CD4-positive, alpha-beta T cell (primary cell): ENCODE data around the gene NUMA1. TPM values are rescaled to one million over a fixed set of nuclear protein-coding genes. Genes with fewer than 3 reads are reported as not detected.

Source experiments
- ATAC-seq: fragments of 200-7000 bp; cut with Tn5 transposase; one replicate; pipeline ENCODE4 v1.10.0; 2022; ENCODE audit warnings: mild to moderate bottlenecking; ENCODE audit not compliant: poor library complexity
- CTCF ChIA-PET: fragments of 350-600 bp; sonication (Branson Sonifier 250); formaldehyde crosslinking; loops from one replicate; lab custom pipeline; 2021; ENCODE audit warnings: antibody characterized with exemption, inconsistent platforms; lab: Charles Lee
- POLR2A ChIA-PET: fragments of 350-600 bp; sonication (Branson Sonifier 250); formaldehyde crosslinking; loops from one replicate; lab custom pipeline; 2021; ENCODE audit warnings: antibody characterized with exemption, inconsistent platforms; lab: Charles Lee
- DNase-seq, 14 experiments: peaks; one replicate each; pipeline ENCODE4 v3.0.0-alpha.2; 2013 to 2020; ENCODE audit warnings: mixed read lengths in 2 of 14
- H3K27ac ChIP-seq, 2 donors: one replicate each; pipeline versions ENCODE4 v1.5.1 to v1.7.0; 2013; ENCODE audit warnings: low read length in 2 of 2, low read depth in 1 of 2, mild to moderate bottlenecking in 1 of 2
- H3K27me3 ChIP-seq, 2 experiments: 1 replicate in 1 of 2; 2 replicates in 1 of 2; pipeline versions ENCODE4 v1.6.1 to v1.7.0; 2013; ENCODE audit warnings: low read length in 2 of 2, control low read depth in 1 of 2, mild to moderate bottlenecking in 1 of 2, moderate library complexity in 1 of 2; ENCODE audit not compliant: insufficient read depth in 2 of 2, control insufficient read depth in 1 of 2
- H3K36me3 ChIP-seq: one replicate; pipeline ENCODE4 v1.6.1; 2013; ENCODE audit warnings: low read length, control low read depth; ENCODE audit not compliant: insufficient read depth
- H3K4me1 ChIP-seq: one replicate; pipeline ENCODE4 v1.6.1; 2013; ENCODE audit warnings: low read length, control low read depth; ENCODE audit not compliant: insufficient read depth
- H3K4me3 ChIP-seq: one replicate; pipeline ENCODE4 v1.5.1; 2013; ENCODE audit warnings: mild to moderate bottlenecking, low read length, moderate library complexity
- H3K9me3 ChIP-seq, 2 experiments: 1 replicate in 1 of 2; 2 replicates in 1 of 2; pipeline versions ENCODE4 v1.6.1 to v1.7.0; 2013; ENCODE audit warnings: low read length in 2 of 2, mild to moderate bottlenecking in 2 of 2, control low read depth in 1 of 2, moderate library complexity in 1 of 2; ENCODE audit not compliant: control insufficient read depth in 1 of 2, insufficient read depth in 1 of 2
- H3K27ac Mint-ChIP-seq: one replicate; pipeline ENCODE4 v1.8.0; 2020; ENCODE audit warnings: mixed read lengths
- H3K27me3 Mint-ChIP-seq: one replicate; pipeline ENCODE4 v1.8.0; 2021; ENCODE audit warnings: mixed read lengths
- H3K36me3 Mint-ChIP-seq: one replicate; pipeline ENCODE4 v1.8.0; 2021; ENCODE audit warnings: low read depth, mixed read lengths
- H3K4me1 Mint-ChIP-seq: one replicate; pipeline ENCODE4 v1.8.0; 2021; ENCODE audit warnings: low read depth, mixed read lengths
- H3K4me3 Mint-ChIP-seq: one replicate; pipeline ENCODE4 v1.8.0; 2020; ENCODE audit warnings: mild to moderate bottlenecking, mixed read lengths
- H3K9me3 Mint-ChIP-seq: one replicate; pipeline ENCODE4 v1.8.0; 2020; ENCODE audit warnings: mixed read lengths
- CTCF ChIP-seq: fragments of 200-600 bp; IDR thresholded peaks from one replicate; pipeline ENCODE4 v1.8.0; 2022; ENCODE audit warnings: antibody characterized with exemption, mild to moderate bottlenecking
- intact Hi-C, 2 experiments: fragments of 100-400 bp; cut with DNase I in 1 of 2; cut with micrococcal nuclease in 1 of 2; formaldehyde crosslinking; loops; one replicate each; pipeline versions ENCODE4 v1.15.1 to v1.9.0; 2023 to 2025; cut with DNase I, micrococcal nuclease
- total RNA-seq, 174 experiments: library from RNA in 2 of 174; stranded (reverse) in 2 of 174; gene quantifications; one replicate each; pipeline ENCODE4 v1.2.3 and lab custom pipeline; 2021 to 2026

Gene NUMA1
- total RNA-seq, 2 experiments from 2014 or later, result 191 to 197 TPM

GRCh38 chr11:72067266-72067665 is 13.1 kb downstream of the NUMA1 start:
- Histone ChIP-seq H3K27ac (no peak overlapping the region), H3K4me3 (no peak overlapping the region), H3K4me1 (peaks cover 12% of the 10 kb centered on the region), H3K36me3 (peaks cover 14% of the 10 kb centered on the region), H3K27me3 (no peaks in the 10 kb centered on the region), H3K9me3 (no peaks in the 10 kb centered on the region)
- Mint-ChIP-seq H3K4me3 (no peak overlapping the region), H3K27ac (no peak overlapping the region), H3K9me3 (no peaks in the 10 kb centered on the region), H3K4me1 (peaks cover 24% of the 10 kb centered on the region), H3K27me3 (no peaks in the 10 kb centered on the region), H3K36me3 (peaks cover 29% of the 10 kb centered on the region)
- ATAC-seq, result no peak
- DNase-seq, result no peak
- no peak for TF ChIP-seq CTCF
- intact Hi-C loops, result no loop called here
- ChIA-PET CTCF (interaction anchor here (0.6 to 1.2 kb wide), 3 partner anchors 24 to 649 kb away, joined by 3 to 4 read pairs (median 3); no protein-coding TSS in a partner anchor), POLR2A (interaction anchor here (1.3 kb wide), 1 partner anchor 27 kb away, joined by 7 read pairs; no protein-coding TSS in a partner anchor)

GRCh38 chr11:72066855-72067254 is 13.5 kb downstream of the NUMA1 start:
- Histone ChIP-seq H3K36me3 (peaks cover 14% of the 10 kb centered on the region), H3K27ac (no peak overlapping the region), H3K4me3 (no peak overlapping the region), H3K4me1 (peaks cover 9% of the 10 kb centered on the region), H3K9me3 (no peaks in the 10 kb centered on the region), H3K27me3 (no peaks in the 10 kb centered on the region)
- no peak for TF ChIP-seq CTCF
- Mint-ChIP-seq H3K4me1 (peaks cover 20% of the 10 kb centered on the region), H3K9me3 (no peaks in the 10 kb centered on the region), H3K27me3 (no peaks in the 10 kb centered on the region), H3K36me3 (peaks cover 31% of the 10 kb centered on the region), H3K4me3 (no peak overlapping the region), H3K27ac (no peak overlapping the region)
- intact Hi-C loops, result no loop called here
- ChIA-PET POLR2A (interaction anchor here (1.3 kb wide), 1 partner anchor 26 kb away, joined by 7 read pairs; no protein-coding TSS in a partner anchor), CTCF (interaction anchor here (0.8 to 1.2 kb wide), 2 partner anchors 42 to 77 kb away, joined by 3 read pairs; no protein-coding TSS in a partner anchor)
- ATAC-seq (no peak), DNase-seq (no peak)

- Mint-ChIP-seq H3K4me3 (no peak overlapping the region), H3K27ac (no peak overlapping the region), H3K4me1 (no peaks in the 10 kb centered on the region), H3K9me3 (no peaks in the 10 kb centered on the region), H3K27me3 (no peaks in the 10 kb centered on the region), H3K36me3 (peaks cover 11% of the 10 kb centered on the region)
- Histone ChIP-seq H3K27me3 (no peaks in the 10 kb centered on the region), H3K36me3 (peaks cover 10% of the 10 kb centered on the region), H3K4me3 (no peak overlapping the region), H3K4me1 (no peaks in the 10 kb centered on the region), H3K27ac (no peak overlapping the region), H3K9me3 (no peaks in the 10 kb centered on the region)
- ChIA-PET CTCF (interaction anchor here (1.0 kb wide), 1 partner anchor 37 kb away, joined by 3 read pairs; no protein-coding TSS in a partner anchor), POLR2A (no interaction called here)
- intact Hi-C loops, result no loop called here
- no peak for ATAC-seq
- DNase-seq, result no peak
- no peak for TF ChIP-seq CTCF
These were observed 18.5 kb downstream of the NUMA1 start for GRCh38 chr11:72061739-72062396.
